ENCODE data around the gene ACTR3.

- TF ChIP-seq, protein P1, sequence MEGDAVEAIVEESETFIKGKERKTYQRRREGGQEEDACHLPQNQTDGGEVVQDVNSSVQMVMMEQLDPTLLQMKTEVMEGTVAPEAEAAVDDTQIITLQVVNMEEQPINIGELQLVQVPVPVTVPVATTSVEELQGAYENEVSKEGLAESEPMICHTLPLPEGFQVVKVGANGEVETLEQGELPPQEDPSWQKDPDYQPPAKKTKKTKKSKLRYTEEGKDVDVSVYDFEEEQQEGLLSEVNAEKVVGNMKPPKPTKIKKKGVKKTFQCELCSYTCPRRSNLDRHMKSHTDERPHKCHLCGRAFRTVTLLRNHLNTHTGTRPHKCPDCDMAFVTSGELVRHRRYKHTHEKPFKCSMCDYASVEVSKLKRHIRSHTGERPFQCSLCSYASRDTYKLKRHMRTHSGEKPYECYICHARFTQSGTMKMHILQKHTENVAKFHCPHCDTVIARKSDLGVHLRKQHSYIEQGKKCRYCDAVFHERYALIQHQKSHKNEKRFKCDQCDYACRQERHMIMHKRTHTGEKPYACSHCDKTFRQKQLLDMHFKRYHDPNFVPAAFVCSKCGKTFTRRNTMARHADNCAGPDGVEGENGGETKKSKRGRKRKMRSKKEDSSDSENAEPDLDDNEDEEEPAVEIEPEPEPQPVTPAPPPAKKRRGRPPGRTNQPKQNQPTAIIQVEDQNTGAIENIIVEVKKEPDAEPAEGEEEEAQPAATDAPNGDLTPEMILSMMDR (IDR thresholded peaks at IDR 0.05; ENCODE audit: borderline replicate concordance, extremely low read depth, low read length, poor library complexity, severe bottlenecking) = no peak
- no peak for TF ChIP-seq EZH2 (IDR thresholded peaks at IDR 0.05; ENCODE audit: borderline replicate concordance, low read depth, low read length, severe bottlenecking)
These were observed 31.1 kb downstream of the ACTR3 start for GRCh38 chr2:113920996-113921395.

Measured in DND-41 (cell line).